ENCODE results near the gene PARD6G.

DNA sequence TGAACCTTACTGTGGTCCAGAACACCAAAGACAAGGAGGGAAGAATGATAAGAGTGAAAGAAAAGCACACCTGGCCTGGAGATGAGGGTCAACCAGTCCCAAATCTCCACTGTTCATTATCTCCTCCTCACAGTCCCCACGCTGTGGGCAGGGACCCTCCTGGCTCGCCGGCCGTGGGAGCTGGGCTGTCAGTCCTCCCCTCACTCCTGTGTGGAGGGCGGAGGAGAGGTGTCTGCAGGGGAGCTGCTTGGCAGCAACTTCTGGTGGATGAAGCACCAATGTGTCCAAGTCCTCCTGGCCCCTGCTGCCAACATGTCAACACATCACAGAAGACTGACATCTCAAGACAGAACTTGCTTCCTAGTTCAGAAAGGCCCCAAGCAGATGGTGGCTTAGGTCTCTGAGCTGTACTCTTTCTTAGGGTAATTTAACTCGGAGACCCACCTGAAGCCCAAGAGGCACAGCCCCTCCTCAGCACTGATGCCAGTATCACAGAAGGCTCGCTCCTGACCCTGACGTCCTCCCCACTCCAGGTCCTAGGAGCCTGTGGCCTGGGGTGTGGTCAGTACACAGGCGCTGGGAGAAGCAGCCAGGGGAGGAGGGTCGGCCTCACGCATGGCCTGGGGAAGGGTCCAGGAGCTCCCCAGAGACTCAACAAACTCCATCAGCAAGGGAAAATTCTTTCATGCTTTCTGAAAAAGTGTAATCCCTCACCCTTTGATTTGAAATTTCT is 54.5 kb downstream of the PARD6G start:
- no peak for TF ChIP-seq NEUROD1 (IDR thresholded peaks at IDR 0.05; ENCODE audit: borderline replicate concordance, low read depth, low read length, partially characterized antibody)
- TF ChIP-seq, protein P1, sequence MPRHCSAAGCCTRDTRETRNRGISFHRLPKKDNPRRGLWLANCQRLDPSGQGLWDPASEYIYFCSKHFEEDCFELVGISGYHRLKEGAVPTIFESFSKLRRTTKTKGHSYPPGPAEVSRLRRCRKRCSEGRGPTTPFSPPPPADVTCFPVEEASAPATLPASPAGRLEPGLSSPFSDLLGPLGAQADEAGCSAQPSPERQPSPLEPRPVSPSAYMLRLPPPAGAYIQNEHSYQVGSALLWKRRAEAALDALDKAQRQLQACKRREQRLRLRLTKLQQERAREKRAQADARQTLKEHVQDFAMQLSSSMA (CRISPR knock-in tag; IDR thresholded peaks at IDR 0.05) = no peak
- TF ChIP-seq NFE2L1 (tag; IDR thresholded peaks at IDR 0.05; ENCODE audit: borderline replicate concordance, low read depth) = no peak
- TF ChIP-seq CHD1 (IDR thresholded peaks at IDR 0.05; ENCODE audit: low read length) = no peak
- no peak for TF ChIP-seq TOE1 (IDR thresholded peaks at IDR 0.05; ENCODE audit: borderline replicate concordance)
- no peak for TF ChIP-seq TOE1 (CRISPR knock-in tag; IDR thresholded peaks at IDR 0.05; ENCODE audit: borderline replicate concordance, low read depth)
- no peak for TF ChIP-seq ETV1 (tag; conservative IDR thresholded peaks at IDR 0.05; ENCODE audit: low read depth)
- TF ChIP-seq MYC (IDR thresholded peaks at IDR 0.05; ENCODE audit: low read depth, low read length) = no peak
- no peak for TF ChIP-seq MYC (CRISPR knock-in tag; IDR thresholded peaks at IDR 0.05; ENCODE audit: borderline replicate concordance, low read depth)
- TF ChIP-seq, protein P2, sequence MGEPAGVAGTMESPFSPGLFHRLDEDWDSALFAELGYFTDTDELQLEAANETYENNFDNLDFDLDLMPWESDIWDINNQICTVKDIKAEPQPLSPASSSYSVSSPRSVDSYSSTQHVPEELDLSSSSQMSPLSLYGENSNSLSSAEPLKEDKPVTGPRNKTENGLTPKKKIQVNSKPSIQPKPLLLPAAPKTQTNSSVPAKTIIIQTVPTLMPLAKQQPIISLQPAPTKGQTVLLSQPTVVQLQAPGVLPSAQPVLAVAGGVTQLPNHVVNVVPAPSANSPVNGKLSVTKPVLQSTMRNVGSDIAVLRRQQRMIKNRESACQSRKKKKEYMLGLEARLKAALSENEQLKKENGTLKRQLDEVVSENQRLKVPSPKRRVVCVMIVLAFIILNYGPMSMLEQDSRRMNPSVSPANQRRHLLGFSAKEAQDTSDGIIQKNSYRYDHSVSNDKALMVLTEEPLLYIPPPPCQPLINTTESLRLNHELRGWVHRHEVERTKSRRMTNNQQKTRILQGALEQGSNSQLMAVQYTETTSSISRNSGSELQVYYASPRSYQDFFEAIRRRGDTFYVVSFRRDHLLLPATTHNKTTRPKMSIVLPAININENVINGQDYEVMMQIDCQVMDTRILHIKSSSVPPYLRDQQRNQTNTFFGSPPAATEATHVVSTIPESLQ (CRISPR knock-in tag; IDR thresholded peaks at IDR 0.05) = no peak
